Pancreas (tissue), 10 donors: ENCODE data around the gene FILIP1. TPM values are rescaled to one million over a fixed set of nuclear protein-coding genes. Genes with fewer than 3 reads are reported as not detected.

Experiments used
- ATAC-seq, 4 donors: fragments of 200-7000 bp; cut with Tn5 transposase; one replicate each; pipeline versions ENCODE4 v1.8.0 to v1.9.1; 2020; ENCODE audit warnings: mild to moderate bottlenecking in 4 of 4, moderate library complexity in 4 of 4
- DNase-seq, 6 donors: peaks; one replicate each; pipeline ENCODE4 v3.0.0-alpha.2; 2020
- FAIRE-seq: peaks from 2 replicates; lab custom pipeline; 2012; peaks lifted over from hg19 to GRCh38; lab: Jason Lieb, UNC
- H3K27ac ChIP-seq, 4 donors: fragments of 200-600 bp; sonication (generic); 1 replicate in 3 of 4; 2 replicates in 1 of 4; pipeline versions ENCODE4 v1.5.0 to v1.8.0; 2020
- H3K27me3 ChIP-seq, 4 donors: fragments of 200-600 bp; one replicate each; pipeline ENCODE4 v1.8.0; 2021
- H3K36me3 ChIP-seq, 3 donors: fragments of 200-600 bp; sonication (generic) in 1 of 3; one replicate each; pipeline versions ENCODE4 v1.5.0 to v1.8.0; 2020 to 2021
- H3K4me1 ChIP-seq, 3 donors: fragments of 200-600 bp; one replicate each; pipeline ENCODE4 v1.8.0; 2021
- H3K4me3 ChIP-seq, 4 donors: fragments of 200-600 bp; sonication (generic) in 2 of 4; one replicate each; pipeline versions ENCODE4 v1.5.0 to v1.8.0; 2020 to 2021
- H3K9me3 ChIP-seq, 4 donors: fragments of 200-600 bp; one replicate each; pipeline ENCODE4 v1.8.0; 2021
- CTCF ChIP-seq, 4 donors: fragments of 200-600 bp; sonication (generic) in 3 of 4; IDR thresholded peaks; one replicate each; pipeline versions ENCODE4 v1.5.0 to v1.8.0; 2021; ENCODE audit warnings: antibody characterized with exemption in 4 of 4
- WGBS, 2 donors: extraction: QIAGEN DNeasy Blood & Tissue Kit; methylation state at CpG; one replicate each; pipeline ENCODE4 v1.1.7; 2013; 5-methylcytosine and 5-hydroxymethylcytosine counted together
- intact Hi-C, 3 donors: fragments of 100-400 bp; cut with DNase I; formaldehyde crosslinking; loops; one replicate each; pipeline versions ENCODE4 v1.11.1 to v1.14.2; 2022
- polyA plus RNA-seq, 2 donors: library from polyadenylated mRNA; stranded (reverse); fragments of 200-250 nt; gene quantifications; one replicate each; pipeline ENCODE4 v1.2.3, GENCODE V29; 2013
- total RNA-seq, 6 donors: library from RNA; stranded (reverse); fragmentation: NEBNext Ultra II Directional in 4 of 6; extraction: Animal tissue kit (Norgen Biotek cat#: 25700) in 4 of 6; gene quantifications; one replicate each; pipeline versions ENCODE4 v1.2.1 to v1.2.4, GENCODE V29; 2021 to 2023
- donor health status: healthy with polysubstance abuse.
- donor health status: DM: no; HTN: no; CAD: no; lungs with moderate emphysema.
- donor health status: DM: no; HTN: no; CAD: no.
- donor health status: control.
- donor health status: control.
- donor health status: Bipolar disorder and iron deficiency.
- donor health status: DM: yes; HTN: yes; CAD: no.
- donor health status: DM: no; HTN: no; CAD: no.
- donor health status: DM: no; HTN: no; CAD: no.
- donor health status: DM: yes; HTN: yes; CAD: no.

Gene FILIP1
- total and polyA plus RNA-seq, 8 donors, result 0.33 to 3.6 (median 1.5) TPM

GRCh38 chr6:75490706-75491105 lies 2.9 kb downstream of the FILIP1 start:
- H3K4me1 ChIP-seq, result peaks cover under 1 to 22% (median 16%) of the 10 kb centered on the region in 3 donors
- TF ChIP-seq CTCF (IDR thresholded peaks at IDR 0.05), result no peak
- ATAC-seq (no peak), FAIRE-seq (no peak), DNase-seq (no peak)
- H3K36me3 ChIP-seq, result no peaks in the 10 kb centered on the region
- H3K27me3 ChIP-seq, result no peaks in the 10 kb centered on the region
- WGBS, 2 donors, result 72 to 92% methylated on average over 3 of the region's 3 CpGs
- H3K27ac ChIP-seq, result no peak overlapping the region
- H3K4me3 ChIP-seq, result no peak overlapping the region
- no peaks in the 10 kb centered on the region for H3K9me3 ChIP-seq
- intact Hi-C loops, result no loop called here

- H3K4me3 ChIP-seq, result no peak overlapping the region
- FAIRE-seq, result no peak
These were observed 4.6 kb downstream of the FILIP1 start for GRCh38 chr6:75489025-75489424.

GRCh38 chr6:75488033-75488432 lies 5.6 kb downstream of the FILIP1 start:
- Histone ChIP-seq H3K4me3 (no peak overlapping the region), H3K4me1 (peaks cover 0 to 10% (median 4%) of the 10 kb centered on the region in 3 donors), H3K9me3 (no peaks in the 10 kb centered on the region), H3K27ac (no peak overlapping the region), H3K36me3 (no peaks in the 10 kb centered on the region), H3K27me3 (no peaks in the 10 kb centered on the region)
- DNase-seq (no peak), FAIRE-seq (no peak), ATAC-seq (peak in 2 of 4 donors; percentile 30 to 37)
- intact Hi-C loops, result no loop called here
- 29 to 56% methylated on average over 1 of the region's 1 CpG for WGBS, 2 donors
- no peak for TF ChIP-seq CTCF (IDR thresholded peaks at IDR 0.05)

More at GRCh38 chr6:75489025-75489424, 4.6 kb downstream of the FILIP1 start:
- ATAC-seq (no peak), DNase-seq (no peak)
- no peak for TF ChIP-seq CTCF (IDR thresholded peaks at IDR 0.05)
- peaks cover 0 to 10% (median 9%) of the 10 kb centered on the region in 3 donors for H3K4me1 ChIP-seq
- H3K36me3 ChIP-seq, result no peaks in the 10 kb centered on the region
- H3K27ac ChIP-seq, result no peak overlapping the region
- H3K27me3 ChIP-seq, result no peaks in the 10 kb centered on the region
- H3K9me3 ChIP-seq, result no peaks in the 10 kb centered on the region
- WGBS, 2 donors, result 15 to 16% methylated on average over 1 of the region's 1 CpG
- intact Hi-C loops, result no loop called here

GRCh38 chr6:75486850-75487518 lies 6.6 kb downstream of the FILIP1 start:
- Histone ChIP-seq H3K27me3 (no peaks in the 10 kb centered on the region), H3K4me3 (no peak overlapping the region), H3K36me3 (no peaks in the 10 kb centered on the region), H3K4me1 (peaks cover 0 to 8% (median 4%) of the 10 kb centered on the region in 3 donors), H3K27ac (no peak overlapping the region), H3K9me3 (no peaks in the 10 kb centered on the region)
- 71% methylated on average over 6 of the region's 6 CpGs for WGBS, 2 donors
- TF ChIP-seq CTCF (IDR thresholded peaks at IDR 0.05), result no peak
- no peak for DNase-seq
- intact Hi-C loops, result no loop called here
- FAIRE-seq, result no peak
- no peak for ATAC-seq

GRCh38 chr6:75484535-75484934 lies 9.1 kb downstream of the FILIP1 start:
- ATAC-seq (no peak), DNase-seq (no peak), FAIRE-seq (no peak)
- intact Hi-C loops, result no loop called here
- no peak for TF ChIP-seq CTCF (IDR thresholded peaks at IDR 0.05)
- H3K27me3 ChIP-seq, result no peaks in the 10 kb centered on the region
- no peak overlapping the region for H3K27ac ChIP-seq
- no peaks in the 10 kb centered on the region for H3K9me3 ChIP-seq
- H3K4me1 ChIP-seq, result peaks cover 0 to 4% (median 4%) of the 10 kb centered on the region in 3 donors
- no peak overlapping the region for H3K4me3 ChIP-seq
- H3K36me3 ChIP-seq, result no peaks in the 10 kb centered on the region
